ENCODE measurements around the gene PRDM9. TPM values are rescaled to one million over a fixed set of nuclear protein-coding genes. Genes with fewer than 3 reads are reported as not detected.
"Not testable (repeated sequence)": the region's sequence is repeated elsewhere in the genome, so short reads cannot be mapped to it uniquely, and the experiment has no call there.

PRDM9 gene
- total RNA-seq, 2 experiments from 2014 or later = not detected

DNA sequence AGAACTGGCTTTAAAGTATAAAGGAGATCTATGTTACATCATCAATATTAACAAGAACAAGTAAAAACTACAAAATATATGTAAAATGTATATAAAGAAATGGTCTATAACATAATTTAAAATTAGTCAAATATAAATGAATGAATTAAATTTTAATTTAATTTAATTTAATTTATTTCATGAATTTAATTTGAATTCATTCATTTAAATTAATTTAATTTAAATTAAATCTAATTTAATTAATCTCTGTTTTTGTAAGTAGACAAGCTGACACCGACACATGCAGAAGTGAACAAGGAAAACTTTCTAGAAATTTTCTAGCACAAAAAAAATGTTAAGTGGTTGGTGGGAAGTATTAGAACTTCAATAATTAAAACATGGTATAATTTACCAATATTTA lies 10.8 kb upstream of the PRDM9 start:
- ATAC-seq (ENCODE audit: low read depth) (no peak), DNase-seq (no peak)
- no peaks in the 10 kb centered on the region for H3K36me3 Mint-ChIP-seq
- no peak overlapping the region for H3K27ac Mint-ChIP-seq
- H3K4me3 Mint-ChIP-seq = no peak overlapping the region
- no peaks in the 10 kb centered on the region for H3K27me3 Mint-ChIP-seq
- peaks cover 5% of the 10 kb centered on the region for H3K9me3 Mint-ChIP-seq
- POLR2A ChIA-PET = no interaction called here
- no peaks in the 10 kb centered on the region for H3K4me1 Mint-ChIP-seq

DNA sequence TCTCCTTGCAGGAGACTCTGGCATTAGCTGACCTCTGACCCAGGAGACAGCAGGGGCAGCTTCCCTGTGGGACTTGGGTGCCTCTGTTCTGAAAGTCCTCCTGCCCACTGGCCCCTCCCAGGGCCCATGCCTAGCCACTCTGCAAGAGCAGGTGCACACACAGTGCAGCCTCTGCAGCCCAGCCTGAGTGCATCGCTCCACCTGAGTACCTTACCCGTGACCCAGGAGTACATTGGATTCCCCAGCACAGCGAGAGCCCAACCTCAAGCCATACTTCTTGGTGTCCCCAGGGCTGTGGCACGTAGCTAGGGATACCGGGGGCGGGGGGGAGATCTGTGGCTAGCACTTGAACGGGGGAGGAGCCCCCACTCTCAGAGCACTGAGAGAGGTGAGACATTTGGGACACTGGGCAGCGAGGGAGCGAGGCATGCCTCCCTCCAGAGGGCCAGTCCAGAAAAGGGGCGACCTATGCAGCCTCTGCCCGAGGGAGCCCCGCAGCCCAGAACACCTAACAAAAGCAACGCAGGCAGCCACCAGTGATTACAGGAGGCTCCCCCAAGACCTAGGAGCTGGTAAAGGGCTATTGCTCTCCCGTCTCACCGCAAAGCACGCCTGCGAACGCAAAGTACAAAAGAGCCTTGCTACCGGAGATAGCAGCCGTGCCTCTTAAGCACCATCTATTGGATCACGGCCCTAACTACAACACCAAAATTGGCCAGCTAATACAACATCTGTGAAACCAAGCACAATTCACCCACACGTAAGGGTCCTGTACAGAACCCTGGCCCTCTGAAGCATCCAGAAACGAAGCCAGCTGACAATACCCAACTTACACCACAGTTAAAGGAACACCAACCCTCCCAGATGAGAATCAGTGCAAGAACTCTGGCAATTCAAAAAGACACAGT lies 826 bp upstream of the PRDM9 start:
- Mint-ChIP-seq H3K36me3 (no peaks in the 10 kb centered on the region), H3K27ac (no peak overlapping the region), H3K4me3 (no peak overlapping the region), H3K27me3 (no peaks in the 10 kb centered on the region), H3K9me3 (peaks cover 5% of the 10 kb centered on the region), H3K4me1 (no peaks in the 10 kb centered on the region)
- POLR2A ChIA-PET = no interaction called here
- no peak for ATAC-seq (ENCODE audit: low read depth)
- DNase-seq = no peak

DNA sequence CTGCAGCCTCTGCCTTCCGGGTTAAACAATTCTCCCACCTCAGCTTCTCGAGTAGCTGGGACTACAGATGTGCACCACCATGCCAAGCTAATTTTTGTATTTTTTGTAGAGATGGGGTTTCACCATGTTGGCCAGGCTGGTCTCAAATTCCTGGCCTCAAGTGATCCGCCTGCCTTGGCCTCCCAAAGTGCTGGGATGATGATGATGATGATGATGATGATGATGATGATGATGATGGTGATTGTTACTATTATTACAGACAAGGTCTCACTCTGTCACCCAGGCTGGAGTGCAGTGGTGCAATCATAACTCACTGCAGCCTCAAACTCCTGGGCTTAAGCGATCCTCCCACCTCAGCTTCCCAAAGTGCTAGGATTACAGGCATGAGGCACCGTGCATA lies 3.0 kb downstream of the PRDM9 start:
- H3K4me1 Mint-ChIP-seq; ATAC-seq (ENCODE audit: low read depth); H3K27me3 Mint-ChIP-seq; H3K4me3 Mint-ChIP-seq; H3K9me3 Mint-ChIP-seq; H3K36me3 Mint-ChIP-seq; DNase-seq; POLR2A ChIA-PET; H3K27ac Mint-ChIP-seq: not testable (repeated sequence)

DNA sequence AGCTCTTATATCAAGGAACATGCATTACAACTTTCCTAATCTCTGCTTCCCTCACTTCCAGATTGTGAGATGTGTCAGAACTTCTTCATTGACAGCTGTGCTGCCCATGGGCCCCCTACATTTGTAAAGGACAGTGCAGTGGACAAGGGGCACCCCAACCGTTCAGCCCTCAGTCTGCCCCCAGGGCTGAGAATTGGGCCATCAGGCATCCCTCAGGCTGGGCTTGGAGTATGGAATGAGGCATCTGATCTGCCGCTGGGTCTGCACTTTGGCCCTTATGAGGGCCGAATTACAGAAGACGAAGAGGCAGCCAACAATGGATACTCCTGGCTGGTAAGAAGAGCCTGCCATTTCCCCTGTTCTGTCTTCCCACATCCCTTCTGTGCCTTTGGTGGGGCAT lies 15.1 kb downstream of the PRDM9 start:
- H3K27ac Mint-ChIP-seq = no peak overlapping the region
- H3K36me3 Mint-ChIP-seq = no peaks in the 10 kb centered on the region
- no peak for ATAC-seq (ENCODE audit: low read depth)
- no peaks in the 10 kb centered on the region for H3K27me3 Mint-ChIP-seq
- H3K4me1 Mint-ChIP-seq = no peaks in the 10 kb centered on the region
- peaks cover 7% of the 10 kb centered on the region for H3K9me3 Mint-ChIP-seq
- no peak for DNase-seq
- no peak overlapping the region for H3K4me3 Mint-ChIP-seq
- POLR2A ChIA-PET = no interaction called here

DNA sequence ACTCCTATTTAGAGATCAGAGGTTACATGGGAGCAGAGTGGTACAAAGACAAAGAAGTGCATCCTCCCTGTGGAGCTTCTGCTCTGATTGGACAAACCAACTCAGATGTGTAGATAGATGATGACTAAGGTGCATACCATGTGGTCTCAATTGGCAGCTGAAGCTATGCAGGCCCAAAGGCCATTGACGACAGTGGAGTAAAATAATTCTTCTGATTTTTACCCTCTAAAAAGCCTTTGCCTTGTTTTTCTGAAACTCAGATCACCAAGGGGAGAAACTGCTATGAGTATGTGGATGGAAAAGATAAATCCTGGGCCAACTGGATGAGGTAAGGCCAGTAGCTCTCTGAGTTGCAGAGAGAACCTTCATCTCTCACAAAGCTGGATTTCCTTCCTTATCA lies 15.6 kb downstream of the PRDM9 start:
- POLR2A ChIA-PET = no interaction called here
- Mint-ChIP-seq H3K4me3 (no peak overlapping the region), H3K27me3 (no peaks in the 10 kb centered on the region), H3K9me3 (peaks cover 7% of the 10 kb centered on the region), H3K36me3 (no peaks in the 10 kb centered on the region), H3K27ac (no peak overlapping the region), H3K4me1 (no peaks in the 10 kb centered on the region)
- ATAC-seq (ENCODE audit: low read depth) (no peak), DNase-seq (no peak)

DNA sequence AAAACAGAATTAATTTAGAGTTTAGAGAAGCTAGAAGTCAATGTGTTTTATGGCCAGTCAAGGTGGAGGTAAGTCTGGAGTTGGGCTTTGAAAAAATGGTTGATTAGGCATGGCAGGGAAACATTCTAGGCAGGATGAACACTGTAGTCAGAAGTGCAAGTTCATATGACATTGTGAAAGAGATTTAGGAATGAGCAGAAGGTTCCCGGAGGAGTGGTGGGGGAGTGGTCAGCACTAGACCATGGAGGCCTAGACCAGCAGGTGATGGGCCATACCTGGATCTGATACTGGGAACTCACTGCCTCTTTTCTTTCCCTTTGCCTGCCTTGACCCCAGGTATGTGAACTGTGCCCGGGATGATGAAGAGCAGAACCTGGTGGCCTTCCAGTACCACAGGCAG lies 16.6 kb downstream of the PRDM9 start:
- H3K9me3 Mint-ChIP-seq = peaks cover 9% of the 10 kb centered on the region
- no peaks in the 10 kb centered on the region for H3K4me1 Mint-ChIP-seq
- H3K36me3 Mint-ChIP-seq = no peaks in the 10 kb centered on the region
- no peaks in the 10 kb centered on the region for H3K27me3 Mint-ChIP-seq
- POLR2A ChIA-PET = no interaction called here
- H3K27ac Mint-ChIP-seq = no peak overlapping the region
- ATAC-seq (ENCODE audit: low read depth) (no peak), DNase-seq (no peak)
- no peak overlapping the region for H3K4me3 Mint-ChIP-seq

DNA sequence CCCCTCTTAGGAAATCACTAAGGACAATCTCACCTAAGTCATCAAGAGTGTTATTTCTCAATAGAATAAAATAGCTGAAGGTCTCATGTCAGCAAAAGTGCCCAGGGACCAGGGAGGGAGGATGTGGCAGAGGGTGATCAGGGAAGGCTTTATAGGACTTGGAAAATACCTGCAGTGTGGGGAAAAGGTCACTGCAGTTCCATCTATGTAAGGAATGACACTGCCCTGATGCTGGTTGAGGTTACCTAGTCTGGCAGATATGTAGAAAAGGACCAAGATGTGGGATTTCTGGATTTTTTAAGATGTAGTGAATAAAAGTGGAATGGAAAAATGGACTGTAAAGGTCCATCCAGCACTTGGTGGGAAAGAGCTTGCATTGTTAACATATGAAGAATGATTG lies 18.3 kb downstream of the PRDM9 start:
- Mint-ChIP-seq H3K4me1 (no peaks in the 10 kb centered on the region), H3K27ac (no peak overlapping the region), H3K4me3 (no peak overlapping the region), H3K27me3 (no peaks in the 10 kb centered on the region), H3K36me3 (no peaks in the 10 kb centered on the region), H3K9me3 (peaks cover 5% of the 10 kb centered on the region)
- no peak for ATAC-seq (ENCODE audit: low read depth)
- POLR2A ChIA-PET = no interaction called here
- no peak for DNase-seq

DNA sequence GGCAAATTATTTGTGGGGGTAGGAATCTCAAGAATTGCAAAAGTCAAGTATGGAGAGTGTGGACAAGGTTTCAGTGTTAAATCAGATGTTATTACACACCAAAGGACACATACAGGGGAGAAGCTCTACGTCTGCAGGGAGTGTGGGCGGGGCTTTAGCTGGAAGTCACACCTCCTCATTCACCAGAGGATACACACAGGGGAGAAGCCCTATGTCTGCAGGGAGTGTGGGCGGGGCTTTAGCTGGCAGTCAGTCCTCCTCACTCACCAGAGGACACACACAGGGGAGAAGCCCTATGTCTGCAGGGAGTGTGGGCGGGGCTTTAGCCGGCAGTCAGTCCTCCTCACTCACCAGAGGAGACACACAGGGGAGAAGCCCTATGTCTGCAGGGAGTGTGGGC lies 19.2 kb downstream of the PRDM9 start:
- H3K36me3 Mint-ChIP-seq; H3K9me3 Mint-ChIP-seq; H3K27ac Mint-ChIP-seq; POLR2A ChIA-PET; H3K4me1 Mint-ChIP-seq; H3K27me3 Mint-ChIP-seq; ATAC-seq (ENCODE audit: low read depth); H3K4me3 Mint-ChIP-seq; DNase-seq: not testable (repeated sequence)

DNA sequence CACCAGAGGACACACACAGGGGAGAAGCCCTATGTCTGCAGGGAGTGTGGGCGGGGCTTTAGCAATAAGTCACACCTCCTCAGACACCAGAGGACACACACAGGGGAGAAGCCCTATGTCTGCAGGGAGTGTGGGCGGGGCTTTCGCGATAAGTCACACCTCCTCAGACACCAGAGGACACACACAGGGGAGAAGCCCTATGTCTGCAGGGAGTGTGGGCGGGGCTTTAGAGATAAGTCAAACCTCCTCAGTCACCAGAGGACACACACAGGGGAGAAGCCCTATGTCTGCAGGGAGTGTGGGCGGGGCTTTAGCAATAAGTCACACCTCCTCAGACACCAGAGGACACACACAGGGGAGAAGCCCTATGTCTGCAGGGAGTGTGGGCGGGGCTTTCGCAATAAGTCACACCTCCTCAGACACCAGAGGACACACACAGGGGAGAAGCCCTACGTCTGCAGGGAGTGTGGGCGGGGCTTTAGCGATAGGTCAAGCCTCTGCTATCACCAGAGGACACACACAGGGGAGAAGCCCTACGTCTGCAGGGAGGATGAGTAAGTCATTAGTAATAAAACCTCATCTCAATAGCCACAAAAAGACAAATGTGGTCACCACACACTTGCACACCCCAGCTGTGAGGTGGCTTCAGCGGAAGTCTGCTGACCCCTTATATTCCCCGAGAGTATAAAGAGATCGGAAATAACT lies 20.0 kb downstream of the PRDM9 start:
- H3K27me3 Mint-ChIP-seq; DNase-seq; POLR2A ChIA-PET; H3K9me3 Mint-ChIP-seq; H3K4me1 Mint-ChIP-seq; H3K4me3 Mint-ChIP-seq; H3K36me3 Mint-ChIP-seq; ATAC-seq (ENCODE audit: low read depth); H3K27ac Mint-ChIP-seq: not testable (repeated sequence)

DNA sequence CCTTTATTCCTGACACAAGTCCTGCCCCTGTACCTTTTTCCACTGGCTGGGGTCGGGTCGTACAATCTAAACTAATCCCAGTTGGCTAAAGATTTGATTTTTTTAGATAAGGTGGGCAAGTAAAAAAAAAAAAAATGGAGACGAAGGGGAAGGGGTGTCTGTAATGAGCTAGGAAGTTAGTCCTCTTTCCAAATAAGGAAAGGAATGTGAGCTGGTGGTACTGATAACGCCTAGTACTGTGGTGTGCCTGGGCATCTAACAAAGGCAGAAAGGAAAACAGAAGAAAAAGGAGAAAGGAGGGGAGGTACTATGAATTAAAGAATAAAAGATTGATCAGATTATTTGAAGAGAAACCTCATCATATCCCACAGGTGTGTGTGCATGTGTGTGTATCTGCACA lies 21.3 kb downstream of the PRDM9 start:
- H3K4me3 Mint-ChIP-seq = no peak overlapping the region
- H3K27ac Mint-ChIP-seq = no peak overlapping the region
- H3K4me1 Mint-ChIP-seq = no peaks in the 10 kb centered on the region
- H3K36me3 Mint-ChIP-seq = no peaks in the 10 kb centered on the region
- POLR2A ChIA-PET = no interaction called here
- ATAC-seq (ENCODE audit: low read depth) = no peak
- DNase-seq = no peak
- H3K27me3 Mint-ChIP-seq = no peaks in the 10 kb centered on the region
- peaks cover 5% of the 10 kb centered on the region for H3K9me3 Mint-ChIP-seq

DNA sequence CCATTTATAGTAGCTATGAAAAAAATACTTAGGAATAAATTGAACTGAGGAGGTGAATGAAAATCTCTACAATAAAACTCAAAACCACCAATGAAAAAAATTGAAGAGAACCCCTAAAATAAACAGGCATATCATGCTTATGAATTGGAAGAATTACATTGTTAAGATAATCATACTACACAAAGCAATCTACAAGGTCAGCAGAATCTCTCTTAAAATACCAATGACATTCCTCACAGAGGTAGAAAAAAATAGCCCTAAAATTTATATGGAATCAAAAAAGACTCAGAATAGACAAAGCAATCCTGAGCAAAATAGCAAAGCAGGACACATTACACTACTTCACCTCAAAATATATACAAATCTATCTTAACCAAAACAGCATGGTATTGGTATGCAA lies 23.2 kb downstream of the PRDM9 start:
- no peaks in the 10 kb centered on the region for H3K4me1 Mint-ChIP-seq
- no peak overlapping the region for H3K27ac Mint-ChIP-seq
- ATAC-seq (ENCODE audit: low read depth) (no peak), DNase-seq (no peak)
- H3K9me3 Mint-ChIP-seq = peaks cover 5% of the 10 kb centered on the region
- H3K4me3 Mint-ChIP-seq = no peak overlapping the region
- H3K36me3 Mint-ChIP-seq = no peaks in the 10 kb centered on the region
- POLR2A ChIA-PET = no interaction called here
- no peaks in the 10 kb centered on the region for H3K27me3 Mint-ChIP-seq

DNA sequence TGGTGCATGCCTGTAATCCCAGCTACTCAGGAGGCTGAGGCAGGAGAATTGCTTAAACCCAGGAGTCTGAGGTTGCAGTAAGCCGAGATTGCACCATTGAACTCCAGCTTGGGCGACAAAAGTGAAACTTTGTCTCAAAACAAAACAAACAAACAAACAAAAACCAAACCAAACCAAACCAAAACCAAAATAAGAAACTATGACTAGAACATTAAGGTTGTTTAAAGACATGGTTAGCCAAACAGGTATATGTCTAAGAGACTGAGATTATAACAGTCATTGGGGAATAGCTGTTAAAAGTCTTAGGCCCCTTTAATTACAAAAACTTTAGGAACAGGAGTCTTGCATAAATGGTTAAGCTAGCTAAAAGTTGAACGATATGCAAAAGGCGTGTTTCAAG lies 63.6 kb downstream of the PRDM9 start:
- no peak overlapping the region for H3K27ac Mint-ChIP-seq
- DNase-seq (no peak), ATAC-seq (ENCODE audit: low read depth) (no peak)
- peaks cover 2% of the 10 kb centered on the region for H3K9me3 Mint-ChIP-seq
- H3K27me3 Mint-ChIP-seq = no peaks in the 10 kb centered on the region
- H3K36me3 Mint-ChIP-seq = no peaks in the 10 kb centered on the region
- H3K4me1 Mint-ChIP-seq = no peaks in the 10 kb centered on the region
- POLR2A ChIA-PET = no interaction called here
- H3K4me3 Mint-ChIP-seq = no peak overlapping the region
